ENCODE measurements around the gene PLCD1.

Gene PLCD1

DNA sequence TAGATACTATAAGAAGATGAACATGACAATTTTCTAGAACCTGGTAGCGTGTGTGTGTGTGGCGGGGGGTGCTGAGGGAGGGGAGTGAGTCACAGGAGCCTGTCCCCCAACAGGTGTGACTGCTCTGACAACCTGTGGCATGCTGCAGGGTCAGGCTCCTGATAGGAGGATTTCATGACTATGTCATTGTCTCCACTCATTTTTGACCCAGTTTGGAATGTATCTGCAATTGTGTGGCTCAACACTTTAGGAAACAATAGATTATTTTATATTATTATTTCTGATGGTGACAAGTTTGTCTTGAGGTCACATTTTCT lies 48.1 kb downstream of the PLCD1 start:
- no peak for TF ChIP-seq CSDC2 (CRISPR knock-in tag; IDR thresholded peaks at IDR 0.05)
- no peak for TF ChIP-seq ZNF565 (CRISPR knock-in tag; conservative IDR thresholded peaks at IDR 0.05; ENCODE audit: low read depth)
- TF ChIP-seq PPARA (CRISPR knock-in tag; IDR thresholded peaks at IDR 0.05; ENCODE audit: borderline replicate concordance) = no peak
- no peak for TF ChIP-seq OSR1 (CRISPR knock-in tag; IDR thresholded peaks at IDR 0.05)
- no peak for ATAC-seq

DNA sequence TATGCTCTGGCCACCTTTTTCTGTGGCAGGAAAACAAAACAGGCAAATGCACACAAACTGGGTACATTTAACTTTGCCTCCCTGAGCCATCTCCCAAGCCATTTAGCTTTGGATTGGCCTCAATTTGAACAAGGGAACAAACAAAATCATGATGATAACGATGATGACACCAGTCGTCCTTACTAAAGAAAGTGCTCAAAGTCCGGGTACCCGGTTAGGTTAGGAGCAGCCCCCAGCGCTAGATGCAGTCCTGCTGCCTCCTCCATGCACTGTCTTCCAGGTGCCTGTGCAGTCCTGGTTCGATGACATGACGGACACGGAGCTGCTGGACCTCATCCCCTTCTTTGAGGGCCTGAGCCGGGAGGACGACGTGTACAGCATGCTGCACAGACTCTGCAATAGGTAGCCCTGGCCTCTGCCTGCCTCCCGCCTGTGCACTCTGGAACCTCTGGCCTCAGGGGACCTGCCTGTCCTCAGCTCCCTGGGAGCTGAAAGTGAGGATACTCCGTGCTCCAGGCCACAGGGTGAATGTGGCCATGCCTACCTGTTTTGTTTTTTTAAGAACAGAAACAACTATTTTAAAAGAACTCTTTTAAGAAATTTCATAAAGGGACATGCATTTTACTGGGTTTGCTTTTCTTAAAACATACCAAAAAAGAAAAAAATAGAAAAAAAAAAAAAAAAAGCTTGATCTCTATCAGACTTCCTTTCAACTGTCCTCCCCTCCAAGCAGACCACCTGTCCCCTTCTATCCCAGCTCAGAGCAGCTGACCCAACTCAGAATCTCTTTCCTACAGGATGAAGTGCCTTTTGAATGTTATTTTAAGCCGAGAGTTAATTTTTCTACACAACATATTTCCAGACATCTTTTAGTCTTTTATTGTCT lies 48.7 kb downstream of the PLCD1 start:
- TF ChIP-seq, protein P1, sequence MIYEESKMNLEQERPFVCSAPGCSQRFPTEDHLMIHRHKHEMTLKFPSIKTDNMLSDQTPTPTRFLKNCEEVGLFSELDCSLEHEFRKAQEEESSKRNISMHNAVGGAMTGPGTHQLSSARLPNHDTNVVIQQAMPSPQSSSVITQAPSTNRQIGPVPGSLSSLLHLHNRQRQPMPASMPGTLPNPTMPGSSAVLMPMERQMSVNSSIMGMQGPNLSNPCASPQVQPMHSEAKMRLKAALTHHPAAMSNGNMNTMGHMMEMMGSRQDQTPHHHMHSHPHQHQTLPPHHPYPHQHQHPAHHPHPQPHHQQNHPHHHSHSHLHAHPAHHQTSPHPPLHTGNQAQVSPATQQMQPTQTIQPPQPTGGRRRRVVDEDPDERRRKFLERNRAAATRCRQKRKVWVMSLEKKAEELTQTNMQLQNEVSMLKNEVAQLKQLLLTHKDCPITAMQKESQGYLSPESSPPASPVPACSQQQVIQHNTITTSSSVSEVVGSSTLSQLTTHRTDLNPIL (CRISPR knock-in tag; IDR thresholded peaks at IDR 0.05; ENCODE audit: low read depth) = no peak
- TF ChIP-seq ZFP30 (CRISPR knock-in tag; IDR thresholded peaks at IDR 0.05) (no peak), PPARA (CRISPR knock-in tag; IDR thresholded peaks at IDR 0.05; ENCODE audit: borderline replicate concordance) (no peak), ZFP3 (CRISPR knock-in tag; IDR thresholded peaks at IDR 0.05) (no peak), BACH2 (CRISPR knock-in tag; IDR thresholded peaks at IDR 0.05; ENCODE audit: borderline replicate concordance) (no peak), RARB (CRISPR knock-in tag; IDR thresholded peaks at IDR 0.05) (no peak), ARNTL (CRISPR knock-in tag; IDR thresholded peaks at IDR 0.05; ENCODE audit: borderline replicate concordance, low read depth) (no peak), ZNF8 (CRISPR knock-in tag; IDR thresholded peaks at IDR 0.05) (no peak), OSR1 (CRISPR knock-in tag; IDR thresholded peaks at IDR 0.05) (no peak), TCF4 (CRISPR knock-in tag; IDR thresholded peaks at IDR 0.05; ENCODE audit: borderline replicate concordance) (no peak), SNAI2 (CRISPR knock-in tag; IDR thresholded peaks at IDR 0.05) (no peak), ISL1 (CRISPR knock-in tag; IDR thresholded peaks at IDR 0.05) (no peak), GLIS3 (CRISPR knock-in tag; IDR thresholded peaks at IDR 0.05) (no peak), ZC3H10 (CRISPR knock-in tag; IDR thresholded peaks at IDR 0.05) (no peak), ZNF565 (CRISPR knock-in tag; conservative IDR thresholded peaks at IDR 0.05; ENCODE audit: low read depth) (no peak)
- TF ChIP-seq, protein P2, sequence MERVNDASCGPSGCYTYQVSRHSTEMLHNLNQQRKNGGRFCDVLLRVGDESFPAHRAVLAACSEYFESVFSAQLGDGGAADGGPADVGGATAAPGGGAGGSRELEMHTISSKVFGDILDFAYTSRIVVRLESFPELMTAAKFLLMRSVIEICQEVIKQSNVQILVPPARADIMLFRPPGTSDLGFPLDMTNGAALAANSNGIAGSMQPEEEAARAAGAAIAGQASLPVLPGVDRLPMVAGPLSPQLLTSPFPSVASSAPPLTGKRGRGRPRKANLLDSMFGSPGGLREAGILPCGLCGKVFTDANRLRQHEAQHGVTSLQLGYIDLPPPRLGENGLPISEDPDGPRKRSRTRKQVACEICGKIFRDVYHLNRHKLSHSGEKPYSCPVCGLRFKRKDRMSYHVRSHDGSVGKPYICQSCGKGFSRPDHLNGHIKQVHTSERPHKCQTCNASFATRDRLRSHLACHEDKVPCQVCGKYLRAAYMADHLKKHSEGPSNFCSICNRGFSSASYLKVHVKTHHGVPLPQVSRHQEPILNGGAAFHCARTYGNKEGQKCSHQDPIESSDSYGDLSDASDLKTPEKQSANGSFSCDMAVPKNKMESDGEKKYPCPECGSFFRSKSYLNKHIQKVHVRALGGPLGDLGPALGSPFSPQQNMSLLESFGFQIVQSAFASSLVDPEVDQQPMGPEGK (CRISPR knock-in tag; IDR thresholded peaks at IDR 0.05; ENCODE audit: borderline replicate concordance) = no peak
- TF ChIP-seq, protein P3, sequence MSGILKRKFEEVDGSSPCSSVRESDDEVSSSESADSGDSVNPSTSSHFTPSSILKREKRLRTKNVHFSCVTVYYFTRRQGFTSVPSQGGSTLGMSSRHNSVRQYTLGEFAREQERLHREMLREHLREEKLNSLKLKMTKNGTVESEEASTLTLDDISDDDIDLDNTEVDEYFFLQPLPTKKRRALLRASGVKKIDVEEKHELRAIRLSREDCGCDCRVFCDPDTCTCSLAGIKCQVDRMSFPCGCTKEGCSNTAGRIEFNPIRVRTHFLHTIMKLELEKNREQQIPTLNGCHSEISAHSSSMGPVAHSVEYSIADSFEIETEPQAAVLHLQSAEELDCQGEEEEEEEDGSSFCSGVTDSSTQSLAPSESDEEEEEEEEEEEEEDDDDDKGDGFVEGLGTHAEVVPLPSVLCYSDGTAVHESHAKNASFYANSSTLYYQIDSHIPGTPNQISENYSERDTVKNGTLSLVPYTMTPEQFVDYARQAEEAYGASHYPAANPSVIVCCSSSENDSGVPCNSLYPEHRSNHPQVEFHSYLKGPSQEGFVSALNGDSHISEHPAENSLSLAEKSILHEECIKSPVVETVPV (CRISPR knock-in tag; IDR thresholded peaks at IDR 0.05) = no peak
- TF ChIP-seq, protein P4, sequence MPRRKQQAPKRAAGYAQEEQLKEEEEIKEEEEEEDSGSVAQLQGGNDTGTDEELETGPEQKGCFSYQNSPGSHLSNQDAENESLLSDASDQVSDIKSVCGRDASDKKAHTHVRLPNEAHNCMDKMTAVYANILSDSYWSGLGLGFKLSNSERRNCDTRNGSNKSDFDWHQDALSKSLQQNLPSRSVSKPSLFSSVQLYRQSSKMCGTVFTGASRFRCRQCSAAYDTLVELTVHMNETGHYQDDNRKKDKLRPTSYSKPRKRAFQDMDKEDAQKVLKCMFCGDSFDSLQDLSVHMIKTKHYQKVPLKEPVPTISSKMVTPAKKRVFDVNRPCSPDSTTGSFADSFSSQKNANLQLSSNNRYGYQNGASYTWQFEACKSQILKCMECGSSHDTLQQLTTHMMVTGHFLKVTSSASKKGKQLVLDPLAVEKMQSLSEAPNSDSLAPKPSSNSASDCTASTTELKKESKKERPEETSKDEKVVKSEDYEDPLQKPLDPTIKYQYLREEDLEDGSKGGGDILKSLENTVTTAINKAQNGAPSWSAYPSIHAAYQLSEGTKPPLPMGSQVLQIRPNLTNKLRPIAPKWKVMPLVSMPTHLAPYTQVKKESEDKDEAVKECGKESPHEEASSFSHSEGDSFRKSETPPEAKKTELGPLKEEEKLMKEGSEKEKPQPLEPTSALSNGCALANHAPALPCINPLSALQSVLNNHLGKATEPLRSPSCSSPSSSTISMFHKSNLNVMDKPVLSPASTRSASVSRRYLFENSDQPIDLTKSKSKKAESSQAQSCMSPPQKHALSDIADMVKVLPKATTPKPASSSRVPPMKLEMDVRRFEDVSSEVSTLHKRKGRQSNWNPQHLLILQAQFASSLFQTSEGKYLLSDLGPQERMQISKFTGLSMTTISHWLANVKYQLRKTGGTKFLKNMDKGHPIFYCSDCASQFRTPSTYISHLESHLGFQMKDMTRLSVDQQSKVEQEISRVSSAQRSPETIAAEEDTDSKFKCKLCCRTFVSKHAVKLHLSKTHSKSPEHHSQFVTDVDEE (CRISPR knock-in tag; IDR thresholded peaks at IDR 0.05) = no peak
- TF ChIP-seq, protein P5, sequence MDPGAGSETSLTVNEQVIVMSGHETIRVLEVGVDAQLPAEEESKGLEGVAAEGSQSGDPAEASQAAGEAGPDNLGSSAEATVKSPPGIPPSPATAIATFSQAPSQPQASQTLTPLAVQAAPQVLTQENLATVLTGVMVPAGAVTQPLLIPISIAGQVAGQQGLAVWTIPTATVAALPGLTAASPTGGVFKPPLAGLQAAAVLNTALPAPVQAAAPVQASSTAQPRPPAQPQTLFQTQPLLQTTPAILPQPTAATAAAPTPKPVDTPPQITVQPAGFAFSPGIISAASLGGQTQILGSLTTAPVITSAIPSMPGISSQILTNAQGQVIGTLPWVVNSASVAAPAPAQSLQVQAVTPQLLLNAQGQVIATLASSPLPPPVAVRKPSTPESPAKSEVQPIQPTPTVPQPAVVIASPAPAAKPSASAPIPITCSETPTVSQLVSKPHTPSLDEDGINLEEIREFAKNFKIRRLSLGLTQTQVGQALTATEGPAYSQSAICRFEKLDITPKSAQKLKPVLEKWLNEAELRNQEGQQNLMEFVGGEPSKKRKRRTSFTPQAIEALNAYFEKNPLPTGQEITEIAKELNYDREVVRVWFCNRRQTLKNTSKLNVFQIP (CRISPR knock-in tag; IDR thresholded peaks at IDR 0.05; ENCODE audit: borderline replicate concordance, low read depth) = no peak
- ATAC-seq = no peak

Data from SK-N-SH treated with all-trans-retinoic acid at 6 μM for 48 hours (cell line).